Neural cell (in vitro differentiated cells): ENCODE results near the gene SLC6A3. TPM values are rescaled to one million over a fixed set of nuclear protein-coding genes. Genes with fewer than 3 reads are reported as not detected.
"Not testable (repeated sequence)": the region's sequence is repeated elsewhere in the genome, so short reads cannot be mapped to it uniquely, and the experiment has no call there.

Experiments
- H2AFZ ChIP-seq: fragments of 200-600, 300-800 bp; sonication (generic), shearing (Covaris generic); 2 replicates; pipeline ENCODE4 v1.6.0; 2014; ENCODE audit warnings: low read depth, mild to moderate bottlenecking, antibody characterized with exemption, low read length, moderate library complexity
- H3F3A ChIP-seq: fragments of 200-600 bp; shearing (Covaris generic); 2 replicates; pipeline ENCODE4 v1.6.1; 2016; ENCODE audit warnings: mild to moderate bottlenecking, moderate library complexity, mixed read lengths, antibody characterized with exemption, low read length; ENCODE audit not compliant: insufficient read depth, poor library complexity, severe bottlenecking
- H3K27ac ChIP-seq: fragments of 200-600, 300-800 bp; sonication (generic), shearing (Covaris generic); 2 replicates; pipeline ENCODE4 v1.5.1; 2014; ENCODE audit warnings: mild to moderate bottlenecking, low read length, moderate library complexity
- H3K27me3 ChIP-seq: fragments of 300-800, 200-600 bp; sonication (generic), shearing (Covaris generic); 2 replicates; pipeline ENCODE4 v1.6.0; 2014; ENCODE audit warnings: mild to moderate bottlenecking, low read depth, low read length, moderate library complexity; ENCODE audit not compliant: insufficient read depth
- H3K36me3 ChIP-seq: fragments of 300-800, 200-600 bp; sonication (generic), shearing (Covaris generic); 2 replicates; pipeline ENCODE4 v1.5.1; 2014; ENCODE audit warnings: mild to moderate bottlenecking, antibody characterized with exemption, low read length, moderate library complexity; ENCODE audit not compliant: insufficient read depth
- H3K4me2 ChIP-seq: fragments of 300-800, 200-600 bp; sonication (generic), shearing (Covaris generic); 2 replicates; pipeline ENCODE4 v1.6.0; 2014; ENCODE audit warnings: mild to moderate bottlenecking, low read length
- H3K4me3 ChIP-seq: fragments of 300-800, 200-600 bp; sonication (generic), shearing (Covaris generic); 2 replicates; pipeline ENCODE4 v1.5.1; 2014; ENCODE audit warnings: mild to moderate bottlenecking, low read length, moderate library complexity
- H3K79me2 ChIP-seq: fragments of 200-600 bp; shearing (Covaris generic); replicated peaks from 2 replicates; pipeline ENCODE4 v1.6.0; 2014; ENCODE audit warnings: mild to moderate bottlenecking, low read length, moderate library complexity; ENCODE audit not compliant: insufficient read depth
- H3K9ac ChIP-seq: fragments of 300-800, 200-600 bp; sonication (generic), shearing (Covaris generic); 2 replicates; pipeline ENCODE4 v1.6.1; 2016; ENCODE audit warnings: mild to moderate bottlenecking, low read length, mixed read lengths
- H3K9me2 ChIP-seq: fragments of 200-600 bp; shearing (Covaris generic); 2 replicates; pipeline ENCODE4 v1.6.1; 2016; ENCODE audit warnings: mild to moderate bottlenecking, low read length, mixed read lengths; ENCODE audit not compliant: insufficient read depth
- H3K9me3 ChIP-seq: fragments of 200-600, 300-800 bp; sonication (generic), shearing (Covaris generic); 2 replicates; pipeline ENCODE4 v1.6.1; 2016; ENCODE audit warnings: mild to moderate bottlenecking, mixed run types, low read length, moderate library complexity, mixed read lengths
- H4K20me1 ChIP-seq: fragments of 200-600 bp; shearing (Covaris generic); 2 replicates; pipeline ENCODE4 v1.6.1; 2016; ENCODE audit warnings: mild to moderate bottlenecking, mixed run types; ENCODE audit not compliant: insufficient read depth
- CTCF ChIP-seq: fragments of 450-650 bp; IDR thresholded peaks from 2 replicates; pipeline ENCODE4 v1.5.1; 2014; ENCODE audit warnings: antibody characterized with exemption, mild to moderate bottlenecking, moderate library complexity; ENCODE audit not compliant: poor library complexity, severe bottlenecking
- EP300 ChIP-seq: fragments of 450-650 bp; conservative IDR thresholded peaks from 2 replicates; pipeline ENCODE4 v1.6.1; 2014; ENCODE audit warnings: antibody characterized with exemption, mild to moderate bottlenecking, moderate library complexity; ENCODE audit not compliant: poor library complexity, severe bottlenecking
- EZH2 ChIP-seq: fragments of 200-600, 300-800 bp; shearing (Covaris generic), sonication (generic); IDR thresholded peaks from 2 replicates; pipeline ENCODE4 v1.6.1; 2014; ENCODE audit warnings: antibody characterized with exemption, low read length, borderline replicate concordance, mild to moderate bottlenecking; ENCODE audit not compliant: insufficient read depth, poor library complexity, severe bottlenecking
- MXI1 ChIP-seq: fragments of 450-650 bp; conservative IDR thresholded peaks from 2 replicates; pipeline ENCODE4 v1.6.1; 2014; ENCODE audit warnings: antibody characterized with exemption, mild to moderate bottlenecking; ENCODE audit not compliant: poor library complexity, severe bottlenecking
- POLR2AphosphoS5 ChIP-seq: IDR thresholded peaks from 2 replicates; pipeline ENCODE4 v1.6.1; 2012
- RAD21 ChIP-seq: fragments of 450-650 bp; conservative IDR thresholded peaks from 2 replicates; pipeline ENCODE4 v1.6.1; 2014; ENCODE audit warnings: antibody characterized with exemption, mild to moderate bottlenecking, moderate library complexity
- REST ChIP-seq: IDR thresholded peaks from 2 replicates; pipeline ENCODE4 v1.6.1; 2012; ENCODE audit warnings: borderline replicate concordance
- SMC3 ChIP-seq: fragments of 450-650 bp; conservative IDR thresholded peaks from 2 replicates; pipeline ENCODE4 v1.6.1; 2014; ENCODE audit warnings: antibody characterized with exemption, mild to moderate bottlenecking, moderate library complexity; ENCODE audit not compliant: poor library complexity
- TAF1 ChIP-seq: IDR thresholded peaks from 2 replicates; pipeline ENCODE4 v1.6.1; 2012; ENCODE audit warnings: low read depth
- polyA plus RNA-seq: library from polyadenylated mRNA; depleted of rRNA; stranded (reverse); fragments of >200 nt; gene quantifications from 2 replicates; pipeline ENCODE4 v1.2.3, GENCODE V29; 2014

Gene SLC6A3
- polyA plus RNA-seq, 1 donor from 2014 or later = 0.77 TPM

- no peak overlapping the region for H2AFZ ChIP-seq
- H3K36me3 ChIP-seq = no peaks in the 10 kb centered on the region
- no peak overlapping the region for H3K4me3 ChIP-seq
- no peaks in the 10 kb centered on the region for H3F3A ChIP-seq
- H3K4me2 ChIP-seq = no peak overlapping the region
- no peak overlapping the region for H3K9ac ChIP-seq
- no peaks in the 10 kb centered on the region for H3K79me2 ChIP-seq
- no peaks in the 10 kb centered on the region for H4K20me1 ChIP-seq
- TF ChIP-seq EZH2 (no peak), RAD21 (no peak)
- no peak overlapping the region for H3K27ac ChIP-seq
- no peaks in the 10 kb centered on the region for H3K9me2 ChIP-seq
- H3K27me3 ChIP-seq = no peaks in the 10 kb centered on the region
- no peaks in the 10 kb centered on the region for H3K9me3 ChIP-seq
Observed at GRCh38 chr5:1476181-1476966, 31.1 kb upstream of the SLC6A3 start.

- not testable (repeated sequence) for H3K4me3 ChIP-seq, H3K4me2 ChIP-seq, H3K27me3 ChIP-seq, H3K9ac ChIP-seq, H3K27ac ChIP-seq, H2AFZ ChIP-seq, H3K9me3 ChIP-seq, H3K9me2 ChIP-seq, H4K20me1 ChIP-seq, H3F3A ChIP-seq, H3K79me2 ChIP-seq, H3K36me3 ChIP-seq
Observed at GRCh38 chr5:1475544-1475900, 30.3 kb upstream of the SLC6A3 start.

- no peak overlapping the region for H3K27ac ChIP-seq
- no peak overlapping the region for H3K4me3 ChIP-seq
- no peak overlapping the region for H3K4me2 ChIP-seq
- H3K79me2 ChIP-seq = no peaks in the 10 kb centered on the region
- no peaks in the 10 kb centered on the region for H3K9me3 ChIP-seq
- H3F3A ChIP-seq = no peaks in the 10 kb centered on the region
- TF ChIP-seq CTCF (no peak), SMC3 (no peak), RAD21 (no peak), TAF1 (no peak), REST (no peak), POLR2AphosphoS5 (no peak), EP300 (no peak), EZH2 (no peak), MXI1 (no peak)
- H3K36me3 ChIP-seq = no peaks in the 10 kb centered on the region
- no peak overlapping the region for H2AFZ ChIP-seq
- no peaks in the 10 kb centered on the region for H3K27me3 ChIP-seq
- no peak overlapping the region for H3K9ac ChIP-seq
- H4K20me1 ChIP-seq = no peaks in the 10 kb centered on the region
- H3K9me2 ChIP-seq = no peaks in the 10 kb centered on the region
Observed at GRCh38 chr5:1474866-1475543, 29.8 kb upstream of the SLC6A3 start.
